HepG2 (cell line): ENCODE data around the gene RASGRP2. TPM values are rescaled to one million over a fixed set of nuclear protein-coding genes. Genes with fewer than 3 reads are reported as not detected.

Experiments used
- ATAC-seq: fragments of 200-7000 bp; cut with Tn5 transposase; 3 replicates; pipeline ENCODE4 v1.9.1; 2020; ENCODE audit warnings: mild to moderate bottlenecking, moderate library complexity
- BruUV-seq: library from RNA; stranded (reverse); fragments of 400-500 nt; replicated peaks from 2 replicates; lab custom pipeline; 2021; lab: Mats Ljungman, UMichigan
- CTCF ChIA-PET: fragments of 300-600 bp; formaldehyde crosslinking; extraction: SDS; loops from one replicate; lab custom pipeline; 2021; ENCODE audit warnings: low total read pairs, inconsistent platforms, low intra/inter-chr PET ratio; lab: Yijun Ruan, JAX
- POLR2A ChIA-PET: fragments of 350-600 bp; sonication (Branson Sonifier 250); formaldehyde crosslinking; loops from one replicate; lab custom pipeline; 2020; ENCODE audit warnings: antibody characterized with exemption, inconsistent platforms; lab: Yijun Ruan, JAX
- DNase-seq: peaks from one replicate; pipeline ENCODE4 v3.0.0-alpha.2; 2015; ENCODE audit warnings: low spot score
- FAIRE-seq: peaks from 3 replicates; lab custom pipeline; 2011; peaks lifted over from hg19 to GRCh38; lab: Jason Lieb, UNC
- H2AFZ ChIP-seq: one replicate; pipeline ENCODE4 v1.6.1; 2011; ENCODE audit warnings: low read length, inconsistent platforms
- H3K27ac ChIP-seq: fragments of 300-600 bp; 3 replicates; pipeline ENCODE4 v1.8.0; 2011; ENCODE audit warnings: mixed run types, mild to moderate bottlenecking, mixed read lengths, low read length, inconsistent platforms; ENCODE audit not compliant: insufficient read depth; ENCODE audit errors: extremely low read length
- H3K27me3 ChIP-seq, 2 experiments: fragments of 200-600 bp in 1 of 2; 2 replicates in 1 of 2; 3 replicates in 1 of 2; pipeline versions ENCODE4 v1.6.0 to v1.8.0; 2011; ENCODE audit warnings: low read length in 2 of 2, mild to moderate bottlenecking in 2 of 2, moderate library complexity in 2 of 2, inconsistent platforms in 1 of 2; ENCODE audit not compliant: insufficient read depth in 2 of 2, control insufficient read depth in 1 of 2
- H3K36me3 ChIP-seq, 2 experiments: fragments of 200-600 bp in 1 of 2; replicated peaks in 1 of 2; 2 replicates in 1 of 2; 3 replicates in 1 of 2; pipeline versions ENCODE4 v1.5.1 to v1.8.0; 2011; ENCODE audit warnings: low read length in 2 of 2, inconsistent platforms in 1 of 2; ENCODE audit not compliant: insufficient read depth in 2 of 2, control insufficient read depth in 1 of 2
- H3K4me1 ChIP-seq: 2 replicates; pipeline ENCODE4 v1.5.1; 2012; ENCODE audit warnings: low read length, inconsistent platforms; ENCODE audit not compliant: insufficient read depth
- H3K4me2 ChIP-seq: 2 replicates; pipeline ENCODE4 v1.6.0; 2011; ENCODE audit warnings: low read depth, low read length, inconsistent platforms
- H3K4me3 ChIP-seq, 3 experiments: fragments of 200-600 bp in 1 of 3; sonication (generic), shearing (Covaris generic) in 1 of 3; replicated peaks in 1 of 3; 2 replicates each; pipeline ENCODE4 v1.5.1; 2011 to 2016; ENCODE audit warnings: low read length in 3 of 3, inconsistent platforms in 2 of 3, low read depth in 2 of 3, mild to moderate bottlenecking in 2 of 3, control low read depth in 1 of 3, mixed read lengths in 1 of 3; ENCODE audit not compliant: insufficient read depth in 1 of 3
- H3K79me2 ChIP-seq: one replicate; pipeline ENCODE4 v1.6.1; 2011; ENCODE audit warnings: low read length, inconsistent platforms; ENCODE audit not compliant: insufficient read depth
- H3K9ac ChIP-seq: 2 replicates; pipeline ENCODE4 v1.6.0; 2011; ENCODE audit warnings: mild to moderate bottlenecking, low read depth, low read length, inconsistent platforms; ENCODE audit not compliant: insufficient read depth
- H3K9me3 ChIP-seq: 2 replicates; pipeline ENCODE4 v1.5.1; 2012; ENCODE audit warnings: mild to moderate bottlenecking, low read length
- H4K20me1 ChIP-seq: 2 replicates; pipeline ENCODE4 v1.6.0; 2011; ENCODE audit warnings: inconsistent platforms, mild to moderate bottlenecking, low read length, moderate library complexity; ENCODE audit not compliant: insufficient read depth
- AGO2 ChIP-seq: fragments of 200-400 bp; formaldehyde crosslinking; optimal IDR thresholded peaks from 2 replicates; pipeline ENCODE3; 2017; ENCODE audit warnings: mild to moderate bottlenecking, low read depth, low read length, moderate library complexity
- AKAP8 ChIP-seq: sonication (generic); formaldehyde crosslinking; IDR thresholded peaks from 2 replicates; pipeline ENCODE4 v1.5.1; 2020; ENCODE audit warnings: mild to moderate bottlenecking, missing genetic modification reagents
- ATF1 ChIP-seq: IDR thresholded peaks from 2 replicates; pipeline ENCODE4 v1.6.1; 2016; ENCODE audit warnings: mild to moderate bottlenecking, control low read depth
- CTCF ChIP-seq: sonication (generic); formaldehyde crosslinking; IDR thresholded peaks from 2 replicates; pipeline ENCODE4 v1.5.0; 2020; ENCODE audit warnings: mild to moderate bottlenecking, missing genetic modification reagents, moderate library complexity
- EZH2 ChIP-seq: conservative IDR thresholded peaks from 2 replicates; pipeline ENCODE4 v1.6.1; 2012; ENCODE audit warnings: mild to moderate bottlenecking, low read depth, low read length, moderate library complexity
- GTF2F1 ChIP-seq: fragments of 150-350 bp; IDR thresholded peaks from 2 replicates; pipeline ENCODE4 v1.6.1; 2014; ENCODE audit warnings: low read length
- KLF12 ChIP-seq: sonication (generic); formaldehyde crosslinking; IDR thresholded peaks from 2 replicates; pipeline ENCODE4 v1.4.0; 2020; ENCODE audit warnings: missing genetic modification reagents, borderline replicate concordance
- NR2F2 ChIP-seq: IDR thresholded peaks from 2 replicates; pipeline ENCODE4 v1.6.1; 2012; ENCODE audit warnings: low read depth, inconsistent platforms, borderline replicate concordance
- RBM22 ChIP-seq: fragments of 200-400 bp; formaldehyde crosslinking; optimal IDR thresholded peaks from 2 replicates; pipeline ENCODE3; 2017; ENCODE audit warnings: mild to moderate bottlenecking, low read length, moderate library complexity
- TFDP1 ChIP-seq: IDR thresholded peaks from 2 replicates; pipeline ENCODE4 v1.6.1; 2016; ENCODE audit warnings: missing compliant biosample characterization, missing genetic modification reagents, borderline replicate concordance
- TOPORS ChIP-seq: sonication (generic); formaldehyde crosslinking; IDR thresholded peaks from 2 replicates; pipeline ENCODE4 v1.8.0; 2023; ENCODE audit warnings: mild to moderate bottlenecking, missing genetic modification reagents
- ZBTB2 ChIP-seq: sonication (generic); formaldehyde crosslinking; IDR thresholded peaks from 2 replicates; pipeline ENCODE4 v1.8.0; 2022; ENCODE audit warnings: low read depth, missing genetic modification reagents
- ZBTB33 ChIP-seq: sonication (generic); formaldehyde crosslinking; IDR thresholded peaks from 2 replicates; pipeline ENCODE4 v1.4.0; 2020; ENCODE audit warnings: missing genetic modification reagents
- ZNF234 ChIP-seq: sonication (generic); formaldehyde crosslinking; conservative IDR thresholded peaks from 2 replicates; pipeline ENCODE4 v1.5.1; 2020; ENCODE audit warnings: mild to moderate bottlenecking, missing genetic modification reagents
- ZNF710 ChIP-seq: sonication (generic); formaldehyde crosslinking; IDR thresholded peaks from 2 replicates; pipeline ENCODE4 v1.5.0; 2020; ENCODE audit warnings: mild to moderate bottlenecking, missing genetic modification reagents, borderline replicate concordance
- WGBS: methylation state at CpG from one replicate; pipeline ENCODE4 v1.1.6; 2017; ENCODE audit warnings: low lambda C conversion rate; 5-methylcytosine and 5-hydroxymethylcytosine counted together
- in situ Hi-C: cut with HindIII; loops from 2 replicates; pipeline ENCODE4 v1.10.0; 2017; ENCODE audit warnings: low pct_unique_long_range_greater_than_20kb; ENCODE audit not compliant: extremely low pct_ligation_motif_present
- intact Hi-C: fragments of 100-400 bp; cut with micrococcal nuclease; formaldehyde crosslinking; loops from one replicate; pipeline ENCODE4 v1.10.0; 2022; ENCODE audit not compliant: unreplicated experiment
- polyA plus RNA-seq, 8 experiments: library from polyadenylated mRNA; depleted of rRNA in 3 of 8; stranded (reverse) in 7 of 8; unstranded in 1 of 8; fragments of >200 nt; fragmentation: Illumina TruSeq in 4 of 8; extraction: Trizol in 4 of 8; gene quantifications; 2 replicates each; pipeline versions ENCODE4 v1.2.1 to v1.2.3, GENCODE V29; 2011 to 2016; ENCODE audit warnings: low read depth in 4 of 8, missing spikeins in 1 of 8, mixed read lengths in 1 of 8; ENCODE audit not compliant: insufficient read depth in 1 of 8
- total RNA-seq, 5 experiments: library from RNA; depleted of rRNA; stranded (reverse); fragments of >200 nt; fragmentation: Illumina TruSeq; extraction: Trizol; gene quantifications; 2 replicates each; pipeline ENCODE4 v1.2.3, GENCODE V29; 2016; ENCODE audit warnings: low read depth in 1 of 5

Gene RASGRP2
- total and polyA plus RNA-seq, 2 of the 13 experiments (the other 11 are each of a cell fraction or from before 2014, with no cell fraction given) = 0.61 TPM; not detected in 1

GRCh38 chr11:64762674-64763525 is 19.0 kb upstream of the RASGRP2 start:
- Histone ChIP-seq H4K20me1 (peaks cover 49% of the 10 kb centered on the region), H3K9me3 (no peaks in the 10 kb centered on the region), H3K9ac (no peak overlapping the region), H3K4me1 (peaks cover 27% of the 10 kb centered on the region), H2AFZ (no peak overlapping the region), H3K4me3 (no peak overlapping the region), H3K27me3 (no peaks in the 10 kb centered on the region), H3K4me2 (no peak overlapping the region), H3K79me2 (peaks cover 4% of the 10 kb centered on the region), H3K27ac (no peak overlapping the region), H3K36me3 (peaks cover 28 to 45% of the 10 kb centered on the region in 2 experiments)
- CTCF ChIA-PET = no interaction called here
- 85% methylated on average over 13 of the region's 13 CpGs for WGBS
- ATAC-seq (no peak), FAIRE-seq (no peak), DNase-seq (no peak)
- POLR2A ChIA-PET = interaction anchor here (0.7 to 3.8 kb wide), 3 partner anchors 10 to 59 kb away, joined by 3 to 23 read pairs (median 4); partner anchors contain the start of gene SF1
- BruUV-seq = no TSS peak
- intact Hi-C loops (no loop called here), in situ Hi-C loops (no loop called here)
- TF ChIP-seq AGO2 (no peak), NR2F2 (no peak), TOPORS (CRISPR knock-in tag) (no peak), GTF2F1 (no peak), ATF1 (CRISPR knock-in tag) (no peak), EZH2 (no peak), AKAP8 (CRISPR knock-in tag) (peak; percentile 55; the same call in 1 of the 2 replicates), KLF12 (CRISPR knock-in tag) (no peak), CTCF (no peak), TFDP1 (no peak), ZBTB2 (CRISPR knock-in tag) (no peak), ZBTB33 (CRISPR knock-in tag) (peak; percentile 57; the same call in 1 of the 2 replicates), RBM22 (peak; percentile 22), ZNF710 (CRISPR knock-in tag) (no peak), ZNF234 (CRISPR knock-in tag) (no peak)
